Kidney (tissue), 14 donors: ENCODE data around the gene FAM227B. TPM values are rescaled to one million over a fixed set of nuclear protein-coding genes. Genes with fewer than 3 reads are reported as not detected.
"Not testable (repeated sequence)": the region's sequence is repeated elsewhere in the genome, so short reads cannot be mapped to it uniquely, and the experiment has no call there.

Experiments used
- DNase-seq, 5 donors: peaks; one replicate each; pipeline ENCODE4 v3.0.0-alpha.2; 2013 to 2020
- FAIRE-seq: peaks from 2 replicates; lab custom pipeline; 2012; peaks lifted over from hg19 to GRCh38; lab: Jason Lieb, UNC
- H3K27ac ChIP-seq, 2 donors: one replicate each; pipeline ENCODE4 v1.7.0; 2013; ENCODE audit warnings: low read depth in 2 of 2, low read length in 2 of 2, inconsistent platforms in 1 of 2
- H3K27me3 ChIP-seq: one replicate; pipeline ENCODE4 v1.7.1; 2013; ENCODE audit warnings: low read length, inconsistent platforms; ENCODE audit not compliant: control insufficient read depth, insufficient read depth
- H3K36me3 ChIP-seq, 3 donors: one replicate each; pipeline versions ENCODE4 v1.7.0 to v1.7.1; 2013; ENCODE audit warnings: low read length in 3 of 3, control low read depth in 1 of 3, inconsistent platforms in 1 of 3; ENCODE audit not compliant: insufficient read depth in 3 of 3, control insufficient read depth in 2 of 3
- H3K4me1 ChIP-seq, 3 donors: one replicate each; pipeline versions ENCODE4 v1.7.0 to v1.7.1; 2013; ENCODE audit warnings: low read length in 3 of 3, inconsistent platforms in 1 of 3, low read depth in 1 of 3; ENCODE audit not compliant: control insufficient read depth in 2 of 3, insufficient read depth in 2 of 3
- H3K4me3 ChIP-seq, 3 donors: one replicate each; pipeline versions ENCODE4 v1.7.0 to v1.8.1; 2013; ENCODE audit warnings: low read length in 3 of 3, control low read depth in 1 of 3, inconsistent platforms in 1 of 3
- H3K9ac ChIP-seq, 3 donors: one replicate each; pipeline versions ENCODE4 v1.7.0 to v1.7.1; 2013; ENCODE audit warnings: low read length in 3 of 3, control low read depth in 1 of 3, inconsistent platforms in 1 of 3
- H3K9me3 ChIP-seq, 3 donors: one replicate each; pipeline versions ENCODE4 v1.7.0 to v1.7.1; 2013; ENCODE audit warnings: low read length in 3 of 3, control low read depth in 1 of 3, inconsistent platforms in 1 of 3; ENCODE audit not compliant: control insufficient read depth in 2 of 3, insufficient read depth in 1 of 3
- CTCF ChIP-seq: IDR thresholded peaks from 3 replicates; pipeline ENCODE4 v1.5.1; 2012; ENCODE audit warnings: mild to moderate bottlenecking, moderate library complexity, borderline replicate concordance; ENCODE audit not compliant: insufficient read depth; ENCODE audit errors: extremely low read depth
- intact Hi-C: fragments of 100-400 bp; cut with DNase I; formaldehyde crosslinking; loops from one replicate; pipeline ENCODE4 v1.11.1; 2022
- polyA plus RNA-seq: library from polyadenylated mRNA; stranded (reverse); fragments of 350-450 nt; fragmentation: Illumina TruSeq; extraction: RNeasy Lipid Tissue Mini Kit (QIAGEN cat#74804); gene quantifications from one replicate; pipeline ENCODE4 v1.2.3, GENCODE V29; 2014; ENCODE audit warnings: low read depth, low replicate concordance; ENCODE audit not compliant: insufficient read depth
- total RNA-seq: library from RNA; stranded (reverse); fragmentation: NEBNext Ultra II Directional; extraction: Animal tissue kit (Norgen Biotek cat#: 25700); gene quantifications from one replicate; pipeline ENCODE4 v1.2.1, GENCODE V29; 2021
- donor health status: control.
- donor health status: control.
- donor health status: control.
- donor health status: control.
- donor health status: control.
- donor health status: DM: yes; HTN: yes; CAD: no.
- donor health status: Normal renal cell carcinoma (clear cell type).

The FAM227B gene
- total and polyA plus RNA-seq, 2 donors from 2014 or later = 11.7 to 12.2 TPM

DNA sequence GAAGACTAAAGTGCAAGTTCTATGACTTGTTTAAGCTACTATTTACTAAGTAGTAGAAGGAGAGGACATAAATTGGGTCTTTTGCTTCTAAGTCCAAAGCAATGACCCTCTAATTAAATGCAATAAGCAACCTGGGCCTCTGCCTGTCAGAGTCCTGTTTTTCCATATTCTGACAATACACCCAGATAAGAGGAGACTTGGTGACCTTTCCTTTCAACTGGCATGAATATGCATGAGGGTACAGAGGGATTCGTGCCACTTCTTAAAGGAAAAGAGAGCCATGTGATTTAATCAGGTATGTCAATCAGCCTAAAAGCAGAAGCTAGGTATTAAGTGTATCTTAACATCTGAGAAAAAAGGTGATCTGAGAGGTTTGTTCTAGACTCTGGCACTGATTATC, 248.3 kb downstream of the FAM227B start:
- TF ChIP-seq CTCF = no peak
- intact Hi-C loops = no loop called here
- FAIRE-seq (no peak), DNase-seq (no peak)
- H3K4me1 ChIP-seq = no peaks in the 10 kb centered on the region
- no peaks in the 10 kb centered on the region for H3K27me3 ChIP-seq
- H3K27ac ChIP-seq = no peak overlapping the region
- H3K36me3 ChIP-seq = no peaks in the 10 kb centered on the region
- no peaks in the 10 kb centered on the region for H3K9me3 ChIP-seq
- H3K9ac ChIP-seq = no peak overlapping the region
- no peak overlapping the region for H3K4me3 ChIP-seq

DNA sequence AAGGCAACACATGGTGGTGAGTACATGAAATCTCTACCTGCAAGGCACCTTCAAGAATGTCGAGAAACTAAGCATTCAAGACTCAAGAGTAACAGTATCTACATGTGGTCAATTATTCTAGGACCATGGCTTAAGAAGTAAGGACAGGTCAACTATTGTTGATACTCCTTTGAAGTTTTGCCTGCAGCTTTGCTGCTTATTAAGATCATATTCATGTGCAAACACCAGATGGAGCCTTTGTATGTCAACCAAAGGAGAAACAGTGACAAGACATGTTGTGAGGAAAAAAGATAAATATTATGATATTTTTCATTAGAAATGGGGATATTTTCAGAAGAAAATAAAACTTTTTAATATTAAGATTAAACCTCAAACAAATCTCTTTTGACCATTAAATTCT, 249.8 kb downstream of the FAM227B start:
- no peaks in the 10 kb centered on the region for H3K9me3 ChIP-seq
- H3K9ac ChIP-seq = no peak overlapping the region
- no peak overlapping the region for H3K27ac ChIP-seq
- no peaks in the 10 kb centered on the region for H3K36me3 ChIP-seq
- no peak overlapping the region for H3K4me3 ChIP-seq
- intact Hi-C loops = no loop called here
- no peak for DNase-seq
- no peak for TF ChIP-seq CTCF
- no peaks in the 10 kb centered on the region for H3K4me1 ChIP-seq
- no peak for FAIRE-seq
- no peaks in the 10 kb centered on the region for H3K27me3 ChIP-seq

GRCh38 chr15:49366496-49366895, 254.1 kb downstream of the FAM227B start:
- H3K36me3 ChIP-seq = no peaks in the 10 kb centered on the region
- FAIRE-seq (no peak), DNase-seq (peak in 1 of 5 donors; percentile 51)
- no peak overlapping the region for H3K4me3 ChIP-seq
- TF ChIP-seq CTCF = no peak
- H3K27ac ChIP-seq = no peak overlapping the region
- H3K9me3 ChIP-seq = peaks cover 0 to 4% (median 0%) of the 10 kb centered on the region in 3 donors
- H3K9ac ChIP-seq = no peak overlapping the region
- H3K4me1 ChIP-seq = no peaks in the 10 kb centered on the region
- H3K27me3 ChIP-seq = no peaks in the 10 kb centered on the region
- intact Hi-C loops = no loop called here

GRCh38 chr15:49361370-49361769, 259.2 kb downstream of the FAM227B start:
- H3K9me3 ChIP-seq = peaks cover 0 to 7% (median 0%) of the 10 kb centered on the region in 3 donors
- H3K4me3 ChIP-seq = no peak overlapping the region
- no peaks in the 10 kb centered on the region for H3K27me3 ChIP-seq
- TF ChIP-seq CTCF = no peak
- DNase-seq = no peak
- H3K36me3 ChIP-seq = no peaks in the 10 kb centered on the region
- FAIRE-seq = no peak
- H3K4me1 ChIP-seq = no peaks in the 10 kb centered on the region
- intact Hi-C loops = no loop called here
- H3K27ac ChIP-seq = no peak overlapping the region
- no peak overlapping the region for H3K9ac ChIP-seq

DNA sequence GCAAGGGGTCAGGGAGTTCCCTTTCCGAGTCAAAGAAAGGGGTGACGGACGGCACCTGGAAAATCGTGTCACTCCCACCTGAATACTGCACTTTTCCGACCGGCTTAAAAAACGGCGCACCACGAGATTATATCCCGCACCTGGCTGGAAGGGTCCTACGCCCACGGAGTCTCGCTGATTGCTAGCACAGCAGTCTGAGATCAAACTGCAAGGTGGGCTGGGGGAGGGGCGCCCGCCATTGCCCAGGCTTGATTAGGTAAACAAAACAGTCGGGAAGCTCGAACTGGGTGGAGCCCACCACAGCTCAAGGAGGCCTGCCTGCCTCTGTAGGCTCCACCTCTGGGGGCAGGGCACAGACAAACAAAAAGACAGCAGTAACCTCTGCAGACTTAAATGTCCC, 266.2 kb downstream of the FAM227B start:
- H3K27ac ChIP-seq, H3K27me3 ChIP-seq, H3K9me3 ChIP-seq, FAIRE-seq, H3K36me3 ChIP-seq, H3K4me3 ChIP-seq, H3K4me1 ChIP-seq, intact Hi-C loops, H3K9ac ChIP-seq: not testable (repeated sequence)
- DNase-seq = peak in 1 of 5 donors; percentile 35
